Measurements from ENCODE around the gene WNK1.
"Not testable (repeated sequence)": the region's sequence is repeated elsewhere in the genome, so short reads cannot be mapped to it uniquely, and the experiment has no call there.

The WNK1 gene

GRCh38 chr12:778615-779014, 26.2 kb downstream of the WNK1 start:
- Mint-ChIP-seq H3K36me3 (ENCODE audit: low read depth) (peaks cover 5% of the 10 kb centered on the region), H3K4me3 (no peak overlapping the region), H3K9me3 (no peaks in the 10 kb centered on the region), H3K27me3 (ENCODE audit: low read depth) (no peaks in the 10 kb centered on the region), H3K4me1 (peaks cover 32% of the 10 kb centered on the region), H3K27ac (no peak overlapping the region)
- TF ChIP-seq, protein P1, sequence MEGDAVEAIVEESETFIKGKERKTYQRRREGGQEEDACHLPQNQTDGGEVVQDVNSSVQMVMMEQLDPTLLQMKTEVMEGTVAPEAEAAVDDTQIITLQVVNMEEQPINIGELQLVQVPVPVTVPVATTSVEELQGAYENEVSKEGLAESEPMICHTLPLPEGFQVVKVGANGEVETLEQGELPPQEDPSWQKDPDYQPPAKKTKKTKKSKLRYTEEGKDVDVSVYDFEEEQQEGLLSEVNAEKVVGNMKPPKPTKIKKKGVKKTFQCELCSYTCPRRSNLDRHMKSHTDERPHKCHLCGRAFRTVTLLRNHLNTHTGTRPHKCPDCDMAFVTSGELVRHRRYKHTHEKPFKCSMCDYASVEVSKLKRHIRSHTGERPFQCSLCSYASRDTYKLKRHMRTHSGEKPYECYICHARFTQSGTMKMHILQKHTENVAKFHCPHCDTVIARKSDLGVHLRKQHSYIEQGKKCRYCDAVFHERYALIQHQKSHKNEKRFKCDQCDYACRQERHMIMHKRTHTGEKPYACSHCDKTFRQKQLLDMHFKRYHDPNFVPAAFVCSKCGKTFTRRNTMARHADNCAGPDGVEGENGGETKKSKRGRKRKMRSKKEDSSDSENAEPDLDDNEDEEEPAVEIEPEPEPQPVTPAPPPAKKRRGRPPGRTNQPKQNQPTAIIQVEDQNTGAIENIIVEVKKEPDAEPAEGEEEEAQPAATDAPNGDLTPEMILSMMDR (IDR thresholded peaks at IDR 0.05; ENCODE audit: unreplicated experiment in 3 of 3) = no peak

DNA sequence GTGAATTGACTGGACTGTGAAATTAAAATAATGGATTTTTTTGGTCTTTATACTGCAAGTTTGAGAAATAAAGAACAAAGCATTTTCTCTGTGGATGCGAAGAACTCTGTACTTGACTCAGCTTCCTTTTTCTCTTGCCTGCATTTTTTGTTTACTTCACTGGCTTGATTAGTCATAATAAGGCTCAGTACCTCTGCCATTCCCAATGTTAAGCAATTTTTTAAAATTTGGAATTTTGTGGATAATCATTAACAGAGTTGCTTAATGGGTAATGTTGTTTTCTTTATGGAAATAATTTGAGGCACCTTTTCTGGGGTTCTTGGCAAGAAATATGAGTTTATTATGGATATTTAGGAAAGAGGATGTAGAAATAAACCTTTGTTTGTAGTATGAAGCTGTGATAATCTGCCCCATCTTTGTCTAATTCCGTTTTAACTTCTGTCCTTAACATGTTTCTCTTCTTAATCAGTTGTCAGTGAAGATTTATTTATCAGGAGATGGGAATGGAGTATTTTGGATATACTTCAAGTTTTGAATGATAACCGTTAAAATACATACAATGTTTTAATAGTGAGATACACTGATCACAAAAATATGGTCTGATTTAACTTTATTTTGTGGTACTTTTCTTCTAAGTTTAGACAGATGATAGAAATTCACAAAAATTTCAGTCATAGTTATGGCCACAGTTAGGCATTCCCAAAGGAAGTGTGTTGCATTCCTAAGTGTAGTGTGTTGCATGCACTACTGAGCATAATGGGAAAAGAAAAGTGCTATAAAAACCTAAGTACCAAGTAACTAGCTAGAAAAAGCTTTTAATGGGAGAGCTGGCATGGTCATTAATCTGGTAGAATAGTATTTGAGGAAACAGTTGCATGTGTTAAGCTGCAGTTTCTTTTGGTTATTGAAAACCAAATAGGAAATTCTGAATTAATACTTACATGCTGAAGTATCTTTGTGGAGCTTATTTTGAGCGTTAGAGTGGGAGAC, 27.7 kb downstream of the WNK1 start:
- no peaks in the 10 kb centered on the region for H3K9me3 Mint-ChIP-seq
- peak overlapping the region in 1 of 3 experiments; percentile 22 for H3K27ac Mint-ChIP-seq
- H3K27me3 Mint-ChIP-seq (ENCODE audit: low read depth) = no peaks in the 10 kb centered on the region
- peaks cover 5% of the 10 kb centered on the region for H3K36me3 Mint-ChIP-seq (ENCODE audit: low read depth)
- TF ChIP-seq, protein P1 (IDR thresholded peaks at IDR 0.05; ENCODE audit: unreplicated experiment in 3 of 3) = no peak
- H3K4me3 Mint-ChIP-seq = no peak overlapping the region
- peaks cover 21% of the 10 kb centered on the region for H3K4me1 Mint-ChIP-seq

- Mint-ChIP-seq H3K4me3 (no peak overlapping the region), H3K4me1 (peaks cover 21% of the 10 kb centered on the region), H3K27me3 (ENCODE audit: low read depth) (no peaks in the 10 kb centered on the region), H3K36me3 (ENCODE audit: low read depth) (peaks cover 5% of the 10 kb centered on the region), H3K27ac (peak overlapping the region in 1 of 3 experiments; percentile 22), H3K9me3 (no peaks in the 10 kb centered on the region)
- TF ChIP-seq, protein P1 (IDR thresholded peaks at IDR 0.05; ENCODE audit: unreplicated experiment in 3 of 3) = no peak
Observed at GRCh38 chr12:780750-781379, 28.5 kb downstream of the WNK1 start.

DNA sequence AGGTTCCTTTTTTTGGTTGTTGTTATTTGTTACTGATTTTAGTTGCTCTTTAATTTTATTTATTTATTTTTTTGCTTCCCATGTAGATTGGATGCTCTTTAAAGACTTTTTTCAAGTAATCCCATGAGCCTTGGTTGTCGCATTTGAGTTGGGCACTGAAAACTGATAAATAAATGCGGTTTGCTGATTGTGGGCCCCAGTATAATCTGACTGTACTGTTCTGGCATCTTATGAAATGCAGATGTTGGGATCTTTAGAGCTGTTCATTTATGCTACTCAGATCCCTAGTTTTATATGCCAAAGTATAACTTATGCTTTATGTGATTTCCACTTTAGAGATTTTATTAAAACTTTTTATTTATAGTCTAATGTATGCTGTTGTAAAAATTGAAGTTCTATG, 33.3 kb downstream of the WNK1 start:
- no peaks in the 10 kb centered on the region for H3K27me3 Mint-ChIP-seq (ENCODE audit: low read depth)
- H3K4me3 Mint-ChIP-seq = no peak overlapping the region
- peaks cover 15% of the 10 kb centered on the region for H3K4me1 Mint-ChIP-seq
- no peaks in the 10 kb centered on the region for H3K9me3 Mint-ChIP-seq
- H3K27ac Mint-ChIP-seq = no peak overlapping the region
- H3K36me3 Mint-ChIP-seq (ENCODE audit: low read depth) = no peaks in the 10 kb centered on the region
- TF ChIP-seq, protein P1 (IDR thresholded peaks at IDR 0.05; ENCODE audit: unreplicated experiment in 3 of 3) = no peak

DNA sequence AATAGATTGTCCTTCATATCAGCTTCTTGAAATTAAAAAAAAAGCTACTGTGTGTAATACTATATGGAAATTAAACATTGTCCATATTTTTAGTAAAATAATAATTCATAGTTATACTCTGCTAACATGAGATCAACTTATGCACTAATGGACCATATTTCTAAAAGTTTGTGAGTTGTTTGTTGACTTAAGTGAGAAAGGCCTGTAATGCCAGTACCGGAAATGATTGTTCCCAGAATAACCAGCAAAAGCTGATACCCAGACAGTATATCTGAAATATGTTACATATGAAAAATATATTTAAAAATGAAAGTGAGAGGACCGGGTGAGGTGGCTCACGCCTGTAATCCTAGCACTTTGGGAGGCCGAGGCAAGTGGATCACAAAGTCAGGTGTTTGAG, 35.9 kb downstream of the WNK1 start:
- no peak overlapping the region for H3K4me3 Mint-ChIP-seq
- H3K9me3 Mint-ChIP-seq = no peaks in the 10 kb centered on the region
- peaks cover 3% of the 10 kb centered on the region for H3K36me3 Mint-ChIP-seq (ENCODE audit: low read depth)
- H3K27me3 Mint-ChIP-seq (ENCODE audit: low read depth) = no peaks in the 10 kb centered on the region
- TF ChIP-seq, protein P1 (IDR thresholded peaks at IDR 0.05; ENCODE audit: unreplicated experiment in 3 of 3) = no peak
- H3K27ac Mint-ChIP-seq = no peak overlapping the region
- H3K4me1 Mint-ChIP-seq = peaks cover 12% of the 10 kb centered on the region

DNA sequence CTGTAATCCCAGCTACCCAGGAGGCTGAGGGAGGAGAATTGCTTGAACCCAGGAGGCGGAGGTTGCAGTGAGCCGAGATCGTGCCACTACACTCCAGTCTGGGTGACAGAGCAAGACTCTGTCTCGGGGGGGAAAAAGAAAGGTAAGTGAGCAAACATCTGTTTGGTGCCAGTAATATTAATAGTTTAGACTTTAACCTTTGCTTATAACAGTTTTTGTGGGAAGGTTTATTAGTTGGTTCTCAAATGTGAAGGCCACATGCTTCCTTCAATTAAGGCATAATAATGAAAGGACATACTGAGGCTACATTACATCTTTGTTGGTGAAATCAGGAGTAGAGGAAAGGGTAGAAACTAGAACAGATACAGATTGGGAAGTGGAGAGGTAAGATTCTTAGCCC, 36.4 kb downstream of the WNK1 start:
- H3K4me3 Mint-ChIP-seq; H3K9me3 Mint-ChIP-seq; H3K36me3 Mint-ChIP-seq (ENCODE audit: low read depth); H3K27me3 Mint-ChIP-seq (ENCODE audit: low read depth); H3K27ac Mint-ChIP-seq: not testable (repeated sequence)
- H3K4me1 Mint-ChIP-seq = peaks cover 12% of the 10 kb centered on the region
